Prostate gland (tissue), 2 donors: ENCODE results near the gene RANGRF. TPM values are rescaled to one million over a fixed set of nuclear protein-coding genes. Genes with fewer than 3 reads are reported as not detected.

Experiments used
- DNase-seq: peaks from one replicate; pipeline ENCODE4 v3.0.0-alpha.2; 2019; ENCODE audit warnings: low spot score
- H3K27ac ChIP-seq, 2 donors: fragments of 200-600 bp; sonication (generic); 2 replicates each; pipeline ENCODE4 v1.5.1; 2017 to 2019
- H3K27me3 ChIP-seq: fragments of 200-600 bp; sonication (generic); replicated peaks from 2 replicates; pipeline ENCODE4 v1.5.1; 2019; ENCODE audit not compliant: insufficient read depth
- H3K36me3 ChIP-seq, 2 donors: fragments of 200-600 bp; sonication (generic); 1 replicate in 1 of 2; 2 replicates in 1 of 2; pipeline versions ENCODE4 v1.5.1 to v1.8.1; 2017 to 2019
- H3K4me1 ChIP-seq: fragments of 200-600 bp; sonication (generic); replicated peaks from 2 replicates; pipeline ENCODE4 v1.5.1; 2019
- H3K4me3 ChIP-seq, 2 donors: fragments of 200-600 bp; sonication (generic); 2 replicates each; pipeline ENCODE4 v1.5.1; 2017 to 2019
- H3K9me3 ChIP-seq: fragments of 200-600 bp; sonication (generic); 2 replicates; pipeline ENCODE4 v1.5.1; 2017
- POLR2A ChIP-seq: fragments of 450-650 bp; IDR thresholded peaks from one replicate; pipeline ENCODE4 v1.6.1; 2016; ENCODE audit warnings: antibody characterized with exemption, mild to moderate bottlenecking
- POLR2AphosphoS5 ChIP-seq: sonication (generic); formaldehyde crosslinking; IDR thresholded peaks from one replicate; pipeline ENCODE4 v1.6.1; 2017; ENCODE audit warnings: antibody characterized with exemption
- WGBS: methylation state at CpG from one replicate; pipeline ENCODE4 v1.1.5; 2018; 5-methylcytosine and 5-hydroxymethylcytosine counted together
- intact Hi-C: fragments of 100-400 bp; cut with DNase I; formaldehyde crosslinking; loops from one replicate; pipeline ENCODE4 v1.14.2; 2022
- total RNA-seq, 2 donors: library from RNA; depleted of rRNA; stranded (reverse); fragments of >200 nt; gene quantifications; one replicate each; pipeline ENCODE4 v1.1.0, GENCODE V29; 2016
- TF ChIP-seq, protein P1 (sequence below), 4 experiments: fragments of 200-600 bp in 2 of 4; fragments of 450-650 bp in 2 of 4; sonication (generic) in 2 of 4; IDR thresholded peaks; 1 replicate in 3 of 4; 2 replicates in 1 of 4; pipeline ENCODE4 v1.5.1; 2016 to 2019; ENCODE audit warnings: antibody characterized with exemption in 4 of 4, mild to moderate bottlenecking in 2 of 4, moderate library complexity in 2 of 4

Gene RANGRF
- total RNA-seq, 2 donors from 2014 or later, result 29.5 to 30.1 TPM

DNA sequence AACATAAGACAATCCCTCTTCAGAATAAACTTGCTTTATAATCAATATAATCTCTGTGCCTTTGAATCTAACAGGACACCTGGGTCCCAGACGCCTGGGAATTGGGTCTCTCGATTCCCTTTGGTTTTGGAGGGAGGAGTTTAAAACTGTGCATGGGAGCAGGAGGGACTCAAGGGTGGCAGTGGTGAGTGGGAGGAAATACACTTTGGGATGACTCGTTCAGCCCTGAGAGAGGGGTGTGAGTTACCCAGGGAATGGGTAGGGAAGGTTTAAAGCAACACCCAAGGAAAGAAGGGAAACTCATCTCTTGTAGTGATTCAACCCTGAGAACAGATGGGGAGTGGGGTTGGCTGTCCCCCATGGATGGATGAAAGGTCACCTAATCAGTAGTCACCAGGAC is 1.6 kb downstream of the RANGRF start:
- WGBS, result 46% methylated on average over 3 of the region's 3 CpGs
- peaks cover 3% of the 10 kb centered on the region for H3K4me1 ChIP-seq
- DNase-seq, result no peak
- no peaks in the 10 kb centered on the region for H3K27me3 ChIP-seq
- H3K36me3 ChIP-seq, result no peaks in the 10 kb centered on the region
- intact Hi-C loops, result no loop called here
- no peak overlapping the region for H3K4me3 ChIP-seq
- no peak overlapping the region for H3K27ac ChIP-seq
- TF ChIP-seq POLR2A, result no peak
- TF ChIP-seq POLR2AphosphoS5, result no peak
- TF ChIP-seq, protein P1, sequence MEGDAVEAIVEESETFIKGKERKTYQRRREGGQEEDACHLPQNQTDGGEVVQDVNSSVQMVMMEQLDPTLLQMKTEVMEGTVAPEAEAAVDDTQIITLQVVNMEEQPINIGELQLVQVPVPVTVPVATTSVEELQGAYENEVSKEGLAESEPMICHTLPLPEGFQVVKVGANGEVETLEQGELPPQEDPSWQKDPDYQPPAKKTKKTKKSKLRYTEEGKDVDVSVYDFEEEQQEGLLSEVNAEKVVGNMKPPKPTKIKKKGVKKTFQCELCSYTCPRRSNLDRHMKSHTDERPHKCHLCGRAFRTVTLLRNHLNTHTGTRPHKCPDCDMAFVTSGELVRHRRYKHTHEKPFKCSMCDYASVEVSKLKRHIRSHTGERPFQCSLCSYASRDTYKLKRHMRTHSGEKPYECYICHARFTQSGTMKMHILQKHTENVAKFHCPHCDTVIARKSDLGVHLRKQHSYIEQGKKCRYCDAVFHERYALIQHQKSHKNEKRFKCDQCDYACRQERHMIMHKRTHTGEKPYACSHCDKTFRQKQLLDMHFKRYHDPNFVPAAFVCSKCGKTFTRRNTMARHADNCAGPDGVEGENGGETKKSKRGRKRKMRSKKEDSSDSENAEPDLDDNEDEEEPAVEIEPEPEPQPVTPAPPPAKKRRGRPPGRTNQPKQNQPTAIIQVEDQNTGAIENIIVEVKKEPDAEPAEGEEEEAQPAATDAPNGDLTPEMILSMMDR (IDR thresholded peaks at IDR 0.05), result no peak
- no peaks in the 10 kb centered on the region for H3K9me3 ChIP-seq

DNA sequence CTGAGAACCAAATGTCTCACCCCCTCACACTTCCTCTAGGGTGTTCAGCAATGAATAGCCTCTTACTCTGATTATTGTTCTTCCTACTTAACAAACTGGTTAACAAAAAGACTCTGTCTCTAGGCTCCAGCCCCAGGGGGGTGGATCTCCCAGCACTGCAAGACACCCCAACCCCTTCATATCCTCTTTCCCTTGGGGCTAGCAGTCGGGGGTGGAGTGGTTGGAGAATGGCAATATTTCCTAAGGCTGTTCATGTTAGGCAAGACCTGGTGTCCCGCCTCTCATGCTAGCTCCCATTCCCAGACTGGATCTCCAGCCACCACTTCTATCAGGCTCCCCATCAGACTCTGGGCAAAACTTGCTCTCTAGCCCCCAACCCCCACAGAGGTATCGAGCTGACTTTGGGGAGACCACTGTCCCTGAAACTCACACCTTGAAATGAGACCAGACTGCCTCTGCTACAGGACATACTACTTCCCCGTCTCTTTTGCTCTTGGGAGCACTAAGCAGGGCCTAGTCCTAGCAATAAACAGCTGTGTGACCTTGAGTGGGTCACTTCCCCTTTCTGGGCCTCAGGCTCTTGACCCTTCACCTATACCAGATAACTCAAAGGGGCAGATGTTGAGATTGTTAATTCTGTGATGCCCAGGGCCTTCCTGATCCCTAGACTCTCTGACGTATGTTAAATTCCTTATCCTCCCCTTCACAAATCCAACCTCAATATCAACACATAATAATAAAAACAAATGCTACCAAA is 4.3 kb downstream of the RANGRF start:
- intact Hi-C loops, result no loop called here
- no peak overlapping the region for H3K27ac ChIP-seq
- no peaks in the 10 kb centered on the region for H3K9me3 ChIP-seq
- no peaks in the 10 kb centered on the region for H3K36me3 ChIP-seq
- WGBS, result 93% methylated on average over 5 of the region's 5 CpGs
- H3K4me1 ChIP-seq, result peaks cover 3% of the 10 kb centered on the region
- DNase-seq, result no peak
- H3K27me3 ChIP-seq, result no peaks in the 10 kb centered on the region
- H3K4me3 ChIP-seq, result no peak overlapping the region
- TF ChIP-seq POLR2AphosphoS5, result no peak
- TF ChIP-seq POLR2A, result no peak
- TF ChIP-seq, protein P1 (IDR thresholded peaks at IDR 0.05), result no peak

GRCh38 chr17:8294361-8294760 is 5.9 kb downstream of the RANGRF start:
- peak overlapping the region in 1 of 2 donors; percentile 93 for H3K27ac ChIP-seq
- H3K4me3 ChIP-seq, result no peak overlapping the region
- DNase-seq, result no peak
- H3K4me1 ChIP-seq, result peaks cover 3% of the 10 kb centered on the region
- H3K36me3 ChIP-seq, result no peaks in the 10 kb centered on the region
- H3K9me3 ChIP-seq, result no peaks in the 10 kb centered on the region
- WGBS, result 92% methylated on average over 7 of the region's 9 CpGs
- no peak for TF ChIP-seq POLR2AphosphoS5
- no peaks in the 10 kb centered on the region for H3K27me3 ChIP-seq
- intact Hi-C loops, result no loop called here

- Histone ChIP-seq H3K27me3 (no peaks in the 10 kb centered on the region), H3K9me3 (no peaks in the 10 kb centered on the region), H3K27ac (peak overlapping the region; percentile 87 to 93), H3K36me3 (no peaks in the 10 kb centered on the region), H3K4me1 (peaks cover 3% of the 10 kb centered on the region), H3K4me3 (peak overlapping the region; percentile 47 to 64)
- TF ChIP-seq, protein P1 (IDR thresholded peaks at IDR 0.05), result no peak
- TF ChIP-seq POLR2A (no peak), POLR2AphosphoS5 (no peak)
- intact Hi-C loops, result loop anchor here (5.0 kb wide), 2 partner anchors 68 to 108 kb away; no protein-coding TSS in a partner anchor
- 7% methylated on average over 15 of the region's 15 CpGs for WGBS
- no peak for DNase-seq
Measured at GRCh38 chr17:8294814-8295316, 6.4 kb downstream of the RANGRF start.

GRCh38 chr17:8300226-8300625 is 11.8 kb downstream of the RANGRF start:
- Histone ChIP-seq H3K4me1 (no peaks in the 10 kb centered on the region), H3K27me3 (no peaks in the 10 kb centered on the region), H3K36me3 (no peaks in the 10 kb centered on the region), H3K4me3 (no peak overlapping the region), H3K9me3 (no peaks in the 10 kb centered on the region), H3K27ac (no peak overlapping the region)
- no peak for DNase-seq
- intact Hi-C loops, result loop anchor here (10.0 kb wide), 1 partner anchor 225 kb away; no protein-coding TSS in a partner anchor
- TF ChIP-seq POLR2AphosphoS5 (no peak), POLR2A (no peak)
- TF ChIP-seq, protein P1 (IDR thresholded peaks at IDR 0.05), result no peak
- WGBS, result 62% methylated on average over 3 of the region's 3 CpGs
